Stimulated activated CD4-positive, alpha-beta T cell treated with anti-CD3 and anti-CD28 coated beads, Interleukin-1b, Interleukin-23, amount 100 ng/mL, for 24 hours (primary cell): ENCODE data around the gene PARD3.

Experiments
- DNase-seq, 4 experiments: peaks; one replicate each; pipeline ENCODE4 v3.0.0-alpha.2; 2020; ENCODE audit warnings: low read depth in 4 of 4, low spot score in 1 of 4

Gene PARD3

GRCh38 chr10:34240039-34240438, 575.1 kb downstream of the PARD3 start:
- no peak for DNase-seq

- no peak for DNase-seq
Observed at GRCh38 chr10:34237898-34238455, 577.1 kb downstream of the PARD3 start.

- DNase-seq, result no peak
Observed at GRCh38 chr10:34236931-34237330, 578.2 kb downstream of the PARD3 start.

- DNase-seq, result no peak
Observed at GRCh38 chr10:34235164-34235832, 579.8 kb downstream of the PARD3 start.

GRCh38 chr10:34232481-34232880, 582.6 kb downstream of the PARD3 start:
- DNase-seq, result no peak

- no peak for DNase-seq
Observed at GRCh38 chr10:34231441-34232180, 583.5 kb downstream of the PARD3 start.

GRCh38 chr10:34229917-34230316, 585.2 kb downstream of the PARD3 start:
- no peak for DNase-seq

GRCh38 chr10:34228066-34228465, 587.0 kb downstream of the PARD3 start:
- no peak for DNase-seq

- no peak for DNase-seq
Observed at GRCh38 chr10:34224639-34225038, 590.5 kb downstream of the PARD3 start.

GRCh38 chr10:34223658-34224057, 591.4 kb downstream of the PARD3 start:
- DNase-seq, result no peak

- no peak for DNase-seq
Observed at GRCh38 chr10:34222359-34222758, 592.7 kb downstream of the PARD3 start.

GRCh38 chr10:34219753-34220548, 595.1 kb downstream of the PARD3 start:
- no peak for DNase-seq

GRCh38 chr10:34217524-34217923, 597.6 kb downstream of the PARD3 start:
- no peak for DNase-seq

GRCh38 chr10:34216348-34216945, 598.6 kb downstream of the PARD3 start:
- DNase-seq, result no peak

- no peak for DNase-seq
Observed at GRCh38 chr10:34213805-34214197, 601.3 kb downstream of the PARD3 start.

GRCh38 chr10:34213193-34213804, 601.8 kb downstream of the PARD3 start:
- no peak for DNase-seq

- no peak for DNase-seq
Observed at GRCh38 chr10:34207343-34207742, 607.8 kb downstream of the PARD3 start.

GRCh38 chr10:34206935-34207268, 608.2 kb downstream of the PARD3 start:
- no peak for DNase-seq

- DNase-seq, result no peak
Observed at GRCh38 chr10:34206078-34206934, 608.8 kb downstream of the PARD3 start.

- DNase-seq, result no peak
Observed at GRCh38 chr10:34205452-34205851, 609.6 kb downstream of the PARD3 start.
